Measurements from ENCODE around the gene PQBP1. TPM values are rescaled to one million over a fixed set of nuclear protein-coding genes. Genes with fewer than 3 reads are reported as not detected.

PQBP1 gene
- total RNA-seq, 1 experiment from 2014 or later, result 126 TPM

- no peak for TF ChIP-seq CTCF (IDR thresholded peaks at IDR 0.05; ENCODE audit: unreplicated experiment)
- CTCF ChIA-PET, result interaction anchor here (0.7 kb wide), 1 partner anchor 85 kb away, joined by 5 read pairs; no protein-coding TSS in a partner anchor
- Mint-ChIP-seq H3K4me1 (ENCODE audit: insufficient read depth, unreplicated experiment) (peaks cover 7% of the 10 kb centered on the region), H3K27ac (ENCODE audit: low read depth, unreplicated experiment) (no peak overlapping the region), H3K9me3 (ENCODE audit: unreplicated experiment) (peaks cover 18% of the 10 kb centered on the region), H3K27me3 (ENCODE audit: insufficient read depth, unreplicated experiment) (no peaks in the 10 kb centered on the region), H3K4me3 (ENCODE audit: unreplicated experiment) (peak overlapping the region; percentile 33), H3K36me3 (ENCODE audit: insufficient read depth, unreplicated experiment) (peaks cover 5% of the 10 kb centered on the region)
- POLR2A ChIA-PET, result interaction anchor here (1.5 to 2.4 kb wide), 3 partner anchors 12 to 33 kb away, joined by 3 to 14 read pairs (median 5); partner anchors contain the start of gene SLC35A2
- intact Hi-C loops (cut with micrococcal nuclease), result loop anchor here (2.0 kb wide), 2 partner anchors 22 to 36 kb away; no protein-coding TSS in a partner anchor
- BruUV-seq (replicated peaks), result no TSS peak
- no peak for DNase-seq (ENCODE audit: unreplicated experiment)
These were observed 7.3 kb upstream of the PQBP1 start for GRCh38 chrX:48890296-48890925.

- CTCF ChIA-PET, result interaction anchor here (0.6 to 2.1 kb wide), 5 partner anchors 23 to 86 kb away, joined by 3 to 9 read pairs (median 5); no protein-coding TSS in a partner anchor
These were observed 6.8 kb upstream of the PQBP1 start for GRCh38 chrX:48890934-48891401.

GRCh38 chrX:48891402-48892288 lies 6.1 kb upstream of the PQBP1 start:
- Mint-ChIP-seq H3K27me3 (ENCODE audit: insufficient read depth, unreplicated experiment) (no peaks in the 10 kb centered on the region), H3K27ac (ENCODE audit: low read depth, unreplicated experiment) (no peak overlapping the region), H3K9me3 (ENCODE audit: unreplicated experiment) (peaks cover 21% of the 10 kb centered on the region), H3K4me3 (ENCODE audit: unreplicated experiment) (peak overlapping the region; percentile 72), H3K4me1 (ENCODE audit: insufficient read depth, unreplicated experiment) (peaks cover 7% of the 10 kb centered on the region), H3K36me3 (ENCODE audit: insufficient read depth, unreplicated experiment) (peaks cover 5% of the 10 kb centered on the region)
- POLR2A ChIA-PET, result interaction anchor here (0.7 to 2.4 kb wide), 17 partner anchors 11 to 352 kb away, joined by 3 to 14 read pairs (median 4); partner anchors contain the start of genes HDAC6, OTUD5, PIM2 and SLC35A2
- peak; percentile 83 for DNase-seq (ENCODE audit: unreplicated experiment)
- CTCF ChIA-PET, result interaction anchor here (0.6 to 2.1 kb wide), 8 partner anchors 11 to 261 kb away, joined by 3 to 9 read pairs (median 4); no protein-coding TSS in a partner anchor
- intact Hi-C loops (cut with micrococcal nuclease), result loop anchor here (1.0 to 2.0 kb wide), 3 partner anchors 23 to 37 kb away; no protein-coding TSS in a partner anchor
- TF ChIP-seq CTCF (IDR thresholded peaks at IDR 0.05; ENCODE audit: unreplicated experiment), result peak; percentile 29
- no TSS peak for BruUV-seq (replicated peaks)

More at GRCh38 chrX:48890934-48891401, 6.8 kb upstream of the PQBP1 start:
- Mint-ChIP-seq H3K4me3 (ENCODE audit: unreplicated experiment) (peak overlapping the region; percentile 72), H3K9me3 (ENCODE audit: unreplicated experiment) (peaks cover 21% of the 10 kb centered on the region), H3K27me3 (ENCODE audit: insufficient read depth, unreplicated experiment) (no peaks in the 10 kb centered on the region), H3K27ac (ENCODE audit: low read depth, unreplicated experiment) (no peak overlapping the region), H3K36me3 (ENCODE audit: insufficient read depth, unreplicated experiment) (peaks cover 5% of the 10 kb centered on the region), H3K4me1 (ENCODE audit: insufficient read depth, unreplicated experiment) (peaks cover 7% of the 10 kb centered on the region)
- intact Hi-C loops (cut with micrococcal nuclease), result loop anchor here (1.0 to 2.0 kb wide), 3 partner anchors 22 to 36 kb away; no protein-coding TSS in a partner anchor
- DNase-seq (ENCODE audit: unreplicated experiment), result no peak
- TF ChIP-seq CTCF (IDR thresholded peaks at IDR 0.05; ENCODE audit: unreplicated experiment), result no peak
- POLR2A ChIA-PET, result interaction anchor here (0.7 to 2.4 kb wide), 12 partner anchors 12 to 294 kb away, joined by 3 to 14 read pairs (median 4); partner anchors contain the start of genes OTUD5, PIM2 and SLC35A2
- no TSS peak for BruUV-seq (replicated peaks)
